WTC11 (cell line): Measurements from ENCODE around the gene TNFRSF6B. TPM values are rescaled to one million over a fixed set of nuclear protein-coding genes. Genes with fewer than 3 reads are reported as not detected.

Experiments
- ATAC-seq: fragments of 200-7000 bp; cut with Tn5 transposase; 2 replicates; pipeline ENCODE4 v1.10.0; 2021; ENCODE audit warnings: mild to moderate bottlenecking, moderate library complexity
- CTCF ChIA-PET: fragments of 300-600 bp; sonication (Branson Sonifier 250); formaldehyde crosslinking; loops from one replicate; lab custom pipeline; 2021; ENCODE audit warnings: antibody characterized with exemption; lab: Charles Lee
- POLR2A ChIA-PET: fragments of 350-600 bp; sonication (Branson Sonifier 250); formaldehyde crosslinking; loops from one replicate; lab custom pipeline; 2021; ENCODE audit warnings: antibody characterized with exemption; lab: Charles Lee
- DNase-seq: peaks from one replicate; pipeline ENCODE4 v3.0.0; 2021; ENCODE audit warnings: low spot score
- H3K27ac Mint-ChIP-seq: 2 replicates; pipeline ENCODE4 v1.8.0; 2021; ENCODE audit warnings: mixed read lengths
- H3K27me3 Mint-ChIP-seq: 2 replicates; pipeline ENCODE4 v1.8.0; 2021; ENCODE audit warnings: low read depth, mild to moderate bottlenecking, moderate library complexity, mixed read lengths
- H3K36me3 Mint-ChIP-seq: 2 replicates; pipeline ENCODE4 v1.8.0; 2021; ENCODE audit warnings: mixed read lengths
- H3K4me1 Mint-ChIP-seq: 2 replicates; pipeline ENCODE4 v1.8.0; 2022; ENCODE audit warnings: mixed read lengths
- H3K4me3 Mint-ChIP-seq: 2 replicates; pipeline ENCODE4 v1.8.0; 2021; ENCODE audit warnings: mild to moderate bottlenecking, moderate library complexity, mixed read lengths
- H3K9me3 Mint-ChIP-seq: 2 replicates; pipeline ENCODE4 v1.8.0; 2021; ENCODE audit warnings: mixed read lengths
- ATF3 ChIP-seq: sonication (generic); formaldehyde crosslinking; conservative IDR thresholded peaks from 2 replicates; pipeline ENCODE4 v1.8.1; 2022; ENCODE audit warnings: mild to moderate bottlenecking, missing genetic modification reagents
- CTCF ChIP-seq: fragments of 200-600 bp; IDR thresholded peaks from 2 replicates; pipeline ENCODE4 v1.8.0; 2022; ENCODE audit warnings: antibody characterized with exemption
- E2F5 ChIP-seq: sonication (generic); formaldehyde crosslinking; IDR thresholded peaks from 2 replicates; pipeline ENCODE4 v1.8.1; 2022; ENCODE audit warnings: mild to moderate bottlenecking, moderate library complexity, missing genetic modification reagents
- FOXK1 ChIP-seq: sonication (generic); formaldehyde crosslinking; IDR thresholded peaks from 2 replicates; pipeline ENCODE4 v1.8.0; 2022; ENCODE audit warnings: mild to moderate bottlenecking, moderate library complexity, missing genetic modification reagents
- IRF1 ChIP-seq: sonication (generic); formaldehyde crosslinking; IDR thresholded peaks from 2 replicates; pipeline ENCODE4 v1.8.0; 2023; ENCODE audit warnings: missing genetic modification reagents
- JUN ChIP-seq: sonication (generic); formaldehyde crosslinking; IDR thresholded peaks from 2 replicates; pipeline ENCODE4 v1.8.0; 2023; ENCODE audit warnings: mild to moderate bottlenecking, missing genetic modification reagents
- MLX ChIP-seq: sonication (generic); formaldehyde crosslinking; IDR thresholded peaks from 2 replicates; pipeline ENCODE4 v1.8.1; 2023; ENCODE audit warnings: mild to moderate bottlenecking, missing genetic modification reagents, moderate library complexity
- NR1H2 ChIP-seq: sonication (generic); formaldehyde crosslinking; IDR thresholded peaks from 2 replicates; pipeline ENCODE4 v1.9.0; 2021; ENCODE audit warnings: mild to moderate bottlenecking, moderate library complexity, missing genetic modification reagents
- NR3C1 ChIP-seq: sonication (generic); formaldehyde crosslinking; conservative IDR thresholded peaks from 2 replicates; pipeline ENCODE4 v1.8.1; 2023; ENCODE audit warnings: low read depth, mild to moderate bottlenecking, missing genetic modification reagents
- SOX15 ChIP-seq: fragments of 250-450 bp; sonication (Bioruptor Pico); IDR thresholded peaks from 2 replicates; pipeline ENCODE4 v1.9.0; 2021; ENCODE audit warnings: mild to moderate bottlenecking
- STAT6 ChIP-seq: sonication (generic); formaldehyde crosslinking; conservative IDR thresholded peaks from 2 replicates; pipeline ENCODE4 v1.8.1; 2023; ENCODE audit warnings: mild to moderate bottlenecking, low read depth, missing genetic modification reagents, moderate library complexity
- ZMAT4 ChIP-seq: fragments of 250-450 bp; sonication (Bioruptor Pico); IDR thresholded peaks from 2 replicates; pipeline ENCODE4 v1.9.0; 2021; ENCODE audit warnings: mild to moderate bottlenecking
- ZNF138 ChIP-seq: sonication (generic); formaldehyde crosslinking; conservative IDR thresholded peaks from 2 replicates; pipeline ENCODE4 v1.8.1; 2022; ENCODE audit warnings: mild to moderate bottlenecking, moderate library complexity, missing genetic modification reagents
- ZNF263 ChIP-seq: sonication (generic); formaldehyde crosslinking; IDR thresholded peaks from 2 replicates; pipeline ENCODE4 v1.8.1; 2022; ENCODE audit warnings: low read depth, mild to moderate bottlenecking, moderate library complexity, missing genetic modification reagents
- ZNF416 ChIP-seq: fragments of 250-450 bp; sonication (Bioruptor Pico); IDR thresholded peaks from 2 replicates; pipeline ENCODE4 v1.9.0; 2021; ENCODE audit warnings: mild to moderate bottlenecking, inconsistent platforms
- ZNF671 ChIP-seq: fragments of 250-450 bp; sonication (Bioruptor Pico); IDR thresholded peaks from 2 replicates; pipeline ENCODE4 v1.8.0; 2021; ENCODE audit warnings: mild to moderate bottlenecking
- total RNA-seq: library from RNA; stranded (reverse); gene quantifications from 3 replicates; pipeline ENCODE4 v1.2.3, GENCODE V29; 2021
- TF ChIP-seq, protein P1 (sequence below): sonication (generic); formaldehyde crosslinking; IDR thresholded peaks from 2 replicates; pipeline ENCODE4 v1.8.1; 2022; ENCODE audit warnings: low read depth, mild to moderate bottlenecking, moderate library complexity, missing genetic modification reagents, borderline replicate concordance
- TF ChIP-seq, protein P2 (sequence below): sonication (generic); formaldehyde crosslinking; IDR thresholded peaks from 2 replicates; pipeline ENCODE4 v1.8.1; 2022; ENCODE audit warnings: low read depth, missing genetic modification reagents, borderline replicate concordance
- TF ChIP-seq, protein P3 (sequence below): sonication (generic); formaldehyde crosslinking; IDR thresholded peaks from 2 replicates; pipeline ENCODE4 v1.8.0; 2022; ENCODE audit warnings: mild to moderate bottlenecking, missing genetic modification reagents
- TF ChIP-seq, protein P4 (sequence below): fragments of 250-450 bp; sonication (Bioruptor Pico); IDR thresholded peaks from 2 replicates; pipeline ENCODE4 v1.9.0; 2021; ENCODE audit warnings: mild to moderate bottlenecking, borderline replicate concordance

TNFRSF6B gene
- total RNA-seq, 1 experiment from 2014 or later: not detected

- H3K27me3 Mint-ChIP-seq: no peaks in the 10 kb centered on the region
- no peak overlapping the region for H3K4me3 Mint-ChIP-seq
- ATAC-seq: no peak
- TF ChIP-seq, protein P1, sequence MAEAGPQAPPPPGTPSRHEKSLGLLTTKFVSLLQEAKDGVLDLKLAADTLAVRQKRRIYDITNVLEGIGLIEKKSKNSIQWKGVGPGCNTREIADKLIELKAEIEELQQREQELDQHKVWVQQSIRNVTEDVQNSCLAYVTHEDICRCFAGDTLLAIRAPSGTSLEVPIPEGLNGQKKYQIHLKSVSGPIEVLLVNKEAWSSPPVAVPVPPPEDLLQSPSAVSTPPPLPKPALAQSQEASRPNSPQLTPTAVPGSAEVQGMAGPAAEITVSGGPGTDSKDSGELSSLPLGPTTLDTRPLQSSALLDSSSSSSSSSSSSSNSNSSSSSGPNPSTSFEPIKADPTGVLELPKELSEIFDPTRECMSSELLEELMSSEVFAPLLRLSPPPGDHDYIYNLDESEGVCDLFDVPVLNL (CRISPR knock-in tag): no peak
- TF ChIP-seq ZNF138 (CRISPR knock-in tag): no peak
- no peak for TF ChIP-seq FOXK1
- TF ChIP-seq NR3C1 (CRISPR knock-in tag): no peak
- TF ChIP-seq NR1H2 (CRISPR knock-in tag): no peak
- DNase-seq: no peak
- H3K9me3 Mint-ChIP-seq: no peaks in the 10 kb centered on the region
- H3K27ac Mint-ChIP-seq: no peak overlapping the region
- peaks cover 24% of the 10 kb centered on the region for H3K36me3 Mint-ChIP-seq
- ChIA-PET CTCF (no interaction called here), POLR2A (no interaction called here)
- H3K4me1 Mint-ChIP-seq: no peaks in the 10 kb centered on the region
These were observed 28.6 kb upstream of the TNFRSF6B start for GRCh38 chr20:63667858-63668257.

DNA sequence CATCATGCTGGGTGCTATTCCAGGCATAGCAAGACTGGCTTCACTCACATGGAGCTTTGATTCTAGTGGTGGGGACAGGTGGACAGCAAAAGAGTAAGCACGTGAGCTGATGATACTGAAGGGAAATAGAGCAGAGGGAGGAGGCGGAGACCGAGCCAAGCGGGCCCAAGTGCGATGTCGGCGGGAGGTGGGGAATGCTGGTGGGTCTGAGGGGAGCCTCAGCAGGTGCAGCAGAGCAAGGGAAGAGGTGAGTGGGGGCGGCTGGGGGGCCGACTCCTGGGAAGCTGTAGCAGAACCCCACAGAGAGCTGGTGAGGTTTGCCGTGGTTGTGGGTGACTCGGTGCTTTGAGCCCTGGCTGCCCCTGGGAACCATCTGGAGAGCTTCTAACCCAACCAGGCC, 28.1 kb upstream of the TNFRSF6B start:
- POLR2A ChIA-PET: no interaction called here
- CTCF ChIA-PET: no interaction called here
- no peak for TF ChIP-seq MLX (CRISPR knock-in tag)
- TF ChIP-seq ATF3 (CRISPR knock-in tag): no peak
- TF ChIP-seq, protein P2, sequence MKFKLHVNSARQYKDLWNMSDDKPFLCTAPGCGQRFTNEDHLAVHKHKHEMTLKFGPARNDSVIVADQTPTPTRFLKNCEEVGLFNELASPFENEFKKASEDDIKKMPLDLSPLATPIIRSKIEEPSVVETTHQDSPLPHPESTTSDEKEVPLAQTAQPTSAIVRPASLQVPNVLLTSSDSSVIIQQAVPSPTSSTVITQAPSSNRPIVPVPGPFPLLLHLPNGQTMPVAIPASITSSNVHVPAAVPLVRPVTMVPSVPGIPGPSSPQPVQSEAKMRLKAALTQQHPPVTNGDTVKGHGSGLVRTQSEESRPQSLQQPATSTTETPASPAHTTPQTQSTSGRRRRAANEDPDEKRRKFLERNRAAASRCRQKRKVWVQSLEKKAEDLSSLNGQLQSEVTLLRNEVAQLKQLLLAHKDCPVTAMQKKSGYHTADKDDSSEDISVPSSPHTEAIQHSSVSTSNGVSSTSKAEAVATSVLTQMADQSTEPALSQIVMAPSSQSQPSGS (CRISPR knock-in tag): no peak
- no peak for TF ChIP-seq SOX15 (CRISPR knock-in tag)
- no peak for TF ChIP-seq JUN (CRISPR knock-in tag)
- no peak for TF ChIP-seq ZNF416 (CRISPR knock-in tag)
- no peak for TF ChIP-seq ZNF671 (CRISPR knock-in tag)
- TF ChIP-seq, protein P3, sequence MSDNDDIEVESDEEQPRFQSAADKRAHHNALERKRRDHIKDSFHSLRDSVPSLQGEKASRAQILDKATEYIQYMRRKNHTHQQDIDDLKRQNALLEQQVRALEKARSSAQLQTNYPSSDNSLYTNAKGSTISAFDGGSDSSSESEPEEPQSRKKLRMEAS (CRISPR knock-in tag): no peak
- no peak for TF ChIP-seq CTCF
- TF ChIP-seq STAT6 (CRISPR knock-in tag): no peak
- no peak for TF ChIP-seq ZMAT4
- no peak for TF ChIP-seq ZNF263 (CRISPR knock-in tag)
- TF ChIP-seq E2F5 (CRISPR knock-in tag): no peak
- TF ChIP-seq, protein P4, sequence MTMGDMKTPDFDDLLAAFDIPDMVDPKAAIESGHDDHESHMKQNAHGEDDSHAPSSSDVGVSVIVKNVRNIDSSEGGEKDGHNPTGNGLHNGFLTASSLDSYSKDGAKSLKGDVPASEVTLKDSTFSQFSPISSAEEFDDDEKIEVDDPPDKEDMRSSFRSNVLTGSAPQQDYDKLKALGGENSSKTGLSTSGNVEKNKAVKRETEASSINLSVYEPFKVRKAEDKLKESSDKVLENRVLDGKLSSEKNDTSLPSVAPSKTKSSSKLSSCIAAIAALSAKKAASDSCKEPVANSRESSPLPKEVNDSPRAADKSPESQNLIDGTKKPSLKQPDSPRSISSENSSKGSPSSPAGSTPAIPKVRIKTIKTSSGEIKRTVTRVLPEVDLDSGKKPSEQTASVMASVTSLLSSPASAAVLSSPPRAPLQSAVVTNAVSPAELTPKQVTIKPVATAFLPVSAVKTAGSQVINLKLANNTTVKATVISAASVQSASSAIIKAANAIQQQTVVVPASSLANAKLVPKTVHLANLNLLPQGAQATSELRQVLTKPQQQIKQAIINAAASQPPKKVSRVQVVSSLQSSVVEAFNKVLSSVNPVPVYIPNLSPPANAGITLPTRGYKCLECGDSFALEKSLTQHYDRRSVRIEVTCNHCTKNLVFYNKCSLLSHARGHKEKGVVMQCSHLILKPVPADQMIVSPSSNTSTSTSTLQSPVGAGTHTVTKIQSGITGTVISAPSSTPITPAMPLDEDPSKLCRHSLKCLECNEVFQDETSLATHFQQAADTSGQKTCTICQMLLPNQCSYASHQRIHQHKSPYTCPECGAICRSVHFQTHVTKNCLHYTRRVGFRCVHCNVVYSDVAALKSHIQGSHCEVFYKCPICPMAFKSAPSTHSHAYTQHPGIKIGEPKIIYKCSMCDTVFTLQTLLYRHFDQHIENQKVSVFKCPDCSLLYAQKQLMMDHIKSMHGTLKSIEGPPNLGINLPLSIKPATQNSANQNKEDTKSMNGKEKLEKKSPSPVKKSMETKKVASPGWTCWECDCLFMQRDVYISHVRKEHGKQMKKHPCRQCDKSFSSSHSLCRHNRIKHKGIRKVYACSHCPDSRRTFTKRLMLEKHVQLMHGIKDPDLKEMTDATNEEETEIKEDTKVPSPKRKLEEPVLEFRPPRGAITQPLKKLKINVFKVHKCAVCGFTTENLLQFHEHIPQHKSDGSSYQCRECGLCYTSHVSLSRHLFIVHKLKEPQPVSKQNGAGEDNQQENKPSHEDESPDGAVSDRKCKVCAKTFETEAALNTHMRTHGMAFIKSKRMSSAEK: no peak
- TF ChIP-seq IRF1 (CRISPR knock-in tag): no peak

More for the DNA sequence above, 28.1 kb upstream of the TNFRSF6B start:
- no peak for DNase-seq
- H3K4me3 Mint-ChIP-seq: no peak overlapping the region
- no peaks in the 10 kb centered on the region for H3K9me3 Mint-ChIP-seq
- H3K4me1 Mint-ChIP-seq: no peaks in the 10 kb centered on the region
- no peak overlapping the region for H3K27ac Mint-ChIP-seq
- ATAC-seq: no peak
- H3K27me3 Mint-ChIP-seq: no peaks in the 10 kb centered on the region
- peaks cover 24% of the 10 kb centered on the region for H3K36me3 Mint-ChIP-seq
